GM18507 (cell line): Measurements from ENCODE around the gene MACROH2A1.
A peak's percentile ranks its signal among the peaks of the same experiment; 100 is the strongest.

ENCODE experiments used
- DNase-seq: peaks from one replicate; pipeline ENCODE4 v3.0.0; 2011; ENCODE audit warnings: low read depth; ENCODE audit not compliant: insufficient read length; ENCODE audit errors: extremely low spot score
- FAIRE-seq: peaks from 2 replicates; lab custom pipeline; 2011; peaks lifted over from hg19 to GRCh38; lab: Jason Lieb, UNC

The MACROH2A1 gene

DNA sequence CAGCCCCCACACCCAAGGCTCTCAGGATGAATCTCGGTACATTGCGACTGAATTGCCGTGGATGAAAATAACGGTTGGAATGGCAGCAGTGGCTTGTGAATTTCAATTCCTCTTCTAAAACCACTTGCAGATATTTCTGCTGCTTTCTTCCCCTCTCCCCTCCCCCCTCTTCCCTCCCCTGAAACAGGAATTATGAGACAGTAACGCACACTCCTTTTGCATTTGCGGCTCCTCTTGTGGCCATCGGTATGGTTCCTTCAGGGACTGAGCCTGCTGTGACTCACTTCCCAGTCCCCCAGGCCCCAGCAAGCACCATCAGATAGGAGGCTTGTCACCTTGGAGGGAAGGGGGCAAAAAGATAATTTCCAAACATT is 38.4 kb upstream of the MACROH2A1 start:
- FAIRE-seq (no peak), DNase-seq (no peak)

DNA sequence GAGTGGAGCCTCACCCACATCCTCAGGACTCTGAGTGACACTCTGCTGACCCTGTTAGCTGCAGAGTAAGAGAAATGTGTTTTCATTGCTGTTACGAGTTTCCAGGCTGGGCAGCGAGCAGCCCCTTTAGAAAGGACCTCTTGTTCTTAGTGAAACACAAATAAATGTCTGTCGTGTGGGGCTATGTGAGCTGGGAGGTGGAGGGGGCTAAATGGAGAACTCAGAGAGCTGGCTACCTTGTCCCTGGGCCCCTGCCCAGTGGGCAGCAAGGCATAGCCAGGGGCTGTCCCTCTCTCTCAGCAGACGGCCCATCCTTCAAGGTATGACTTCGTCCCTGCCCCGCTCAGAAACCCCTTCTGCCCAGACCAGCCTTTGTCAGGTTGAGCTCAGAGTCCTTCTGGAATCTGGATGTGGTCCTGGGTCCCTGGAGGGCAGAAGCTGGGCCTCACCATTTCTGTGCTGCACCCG is 38.0 kb upstream of the MACROH2A1 start:
- no peak for FAIRE-seq

DNA sequence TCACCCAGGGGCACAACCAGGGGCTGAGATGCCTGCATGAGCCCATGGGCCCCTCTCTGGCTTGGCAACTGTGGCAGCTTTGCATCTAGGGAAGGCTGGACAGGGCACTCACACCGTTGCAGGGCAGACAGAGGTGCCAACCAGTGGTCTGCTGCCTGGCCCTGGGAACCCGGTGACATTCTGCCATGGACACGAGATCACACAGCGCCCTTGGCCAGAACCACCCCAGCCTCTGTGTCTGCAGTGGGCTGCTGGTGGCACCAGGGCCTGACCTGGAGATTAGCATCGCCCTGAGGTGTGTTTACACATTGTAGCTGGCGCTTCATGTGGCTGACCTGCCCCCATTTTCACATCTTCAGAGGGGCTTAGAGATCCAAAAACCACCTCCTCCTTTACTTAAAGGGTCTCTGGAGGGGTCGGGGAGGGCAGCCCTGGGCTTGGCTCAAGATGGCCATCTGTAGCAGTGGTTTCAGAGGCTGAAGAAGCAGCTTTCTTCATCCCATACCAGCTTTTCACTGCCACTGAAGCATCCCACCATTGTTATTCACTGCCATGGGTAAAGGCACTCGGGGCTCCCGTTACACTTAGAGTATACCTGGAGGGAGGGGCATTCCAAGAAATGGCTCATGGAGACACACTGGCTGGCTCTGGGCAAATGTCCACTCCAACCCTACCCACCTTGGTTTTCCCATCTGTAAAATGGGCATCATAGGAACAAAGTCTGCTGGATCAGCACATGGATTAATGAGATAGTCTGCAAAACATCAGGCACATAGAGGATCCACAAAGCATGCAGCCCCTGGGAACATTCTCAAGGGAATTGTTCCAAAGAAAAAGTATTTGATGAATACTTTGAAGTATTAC is 36.7 kb upstream of the MACROH2A1 start:
- DNase-seq (no peak), FAIRE-seq (no peak)

More for the DNA sequence above, 38.0 kb upstream of the MACROH2A1 start:
- DNase-seq, result no peak

DNA sequence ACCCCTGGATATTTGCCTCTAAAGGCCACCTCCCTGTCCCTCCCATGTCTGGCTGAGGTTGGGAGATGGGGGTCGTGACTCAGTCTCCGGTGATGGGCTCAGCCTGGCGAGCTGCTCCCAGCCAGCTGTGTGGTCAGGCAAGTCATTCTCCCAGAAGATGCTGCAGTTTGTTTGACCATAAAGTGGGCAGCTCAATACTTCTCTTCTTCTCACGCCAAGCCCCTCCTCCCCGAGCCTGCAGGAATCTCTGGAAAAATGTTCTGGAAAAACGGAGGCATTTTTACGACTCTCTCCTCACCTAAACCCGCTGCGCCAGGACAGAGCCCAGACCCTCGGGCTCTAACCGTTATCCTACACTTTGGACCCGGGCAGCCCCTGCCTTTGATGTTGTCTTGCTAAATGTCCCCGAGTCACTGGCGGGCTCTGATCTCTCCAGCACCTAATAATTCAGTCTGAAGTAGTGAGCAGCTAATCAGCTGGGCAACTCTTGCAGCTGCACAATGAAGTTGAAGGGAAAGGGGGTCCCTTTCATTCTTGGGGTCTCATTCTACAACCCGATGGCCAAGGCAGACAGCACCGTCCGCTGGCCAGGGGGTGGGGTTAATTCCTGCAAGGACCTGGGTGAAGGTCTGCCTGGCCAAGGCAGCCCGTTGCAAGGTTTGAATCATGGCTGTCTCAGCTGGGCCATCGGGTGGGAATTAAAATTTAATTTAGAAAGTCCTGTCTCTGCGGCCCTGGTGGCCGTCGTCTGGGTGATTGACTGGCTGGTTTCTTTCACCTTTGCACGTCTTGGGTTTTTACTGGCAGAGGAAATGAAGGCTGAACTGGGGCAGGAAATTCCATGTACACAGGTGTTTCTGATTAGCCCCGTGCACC is 35.8 kb upstream of the MACROH2A1 start:
- DNase-seq (no peak), FAIRE-seq (no peak)

DNA sequence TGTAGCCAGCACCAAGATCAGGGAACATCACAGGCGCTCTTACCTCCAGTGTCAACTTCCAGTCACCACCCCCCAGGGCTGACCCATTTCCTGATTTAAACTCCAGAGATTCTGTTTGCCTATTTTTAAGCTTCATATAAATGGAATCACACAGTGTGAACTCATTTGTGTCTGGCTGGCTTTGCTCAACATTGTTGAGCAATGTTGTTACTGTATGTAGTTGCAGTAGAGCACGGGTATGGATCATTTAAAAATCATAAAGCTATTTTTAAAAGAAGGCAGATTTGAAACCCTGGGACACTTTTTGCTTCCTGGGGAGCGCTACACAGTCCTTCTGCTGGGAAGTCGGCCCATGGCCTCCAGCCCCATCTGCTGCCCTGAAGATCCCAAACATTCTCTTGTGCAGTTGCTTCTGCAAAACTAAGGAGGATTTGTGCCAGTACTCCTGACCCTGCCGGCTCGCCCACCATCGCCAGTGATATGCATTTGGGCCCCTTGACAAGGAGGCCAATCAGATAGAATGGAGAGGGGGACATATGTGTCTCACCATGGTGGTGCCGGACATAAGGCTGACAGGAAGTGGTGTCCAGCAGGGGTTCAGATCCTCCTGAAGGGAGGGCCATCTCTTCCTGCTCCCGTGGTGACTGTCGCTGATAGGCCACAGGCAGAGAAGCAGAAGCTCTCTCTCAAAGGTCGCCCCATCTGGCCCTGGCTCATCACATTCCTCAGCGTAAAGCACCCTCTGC is 34.8 kb upstream of the MACROH2A1 start:
- FAIRE-seq, result no peak
- DNase-seq, result no peak

DNA sequence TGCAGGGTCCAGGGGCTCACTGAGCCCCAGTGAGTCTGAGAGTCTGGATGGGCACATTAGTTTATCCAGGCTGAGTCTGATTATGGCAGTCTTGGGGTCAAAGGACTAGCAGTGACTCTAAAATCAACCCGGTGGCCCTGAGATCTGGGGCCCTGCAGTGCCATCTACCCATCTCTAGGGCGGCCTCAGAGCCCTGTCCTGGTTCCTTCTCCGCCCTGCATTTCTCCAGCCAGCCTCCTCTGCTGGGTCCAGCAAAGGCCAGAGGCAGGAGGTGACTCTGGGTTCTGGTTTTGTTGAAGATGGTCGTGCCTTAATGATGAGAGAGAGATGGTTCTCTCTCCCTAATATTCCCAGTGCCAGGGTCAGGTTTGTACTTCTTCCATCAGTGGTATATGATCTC is 33.1 kb upstream of the MACROH2A1 start:
- DNase-seq (no peak), FAIRE-seq (no peak)

DNA sequence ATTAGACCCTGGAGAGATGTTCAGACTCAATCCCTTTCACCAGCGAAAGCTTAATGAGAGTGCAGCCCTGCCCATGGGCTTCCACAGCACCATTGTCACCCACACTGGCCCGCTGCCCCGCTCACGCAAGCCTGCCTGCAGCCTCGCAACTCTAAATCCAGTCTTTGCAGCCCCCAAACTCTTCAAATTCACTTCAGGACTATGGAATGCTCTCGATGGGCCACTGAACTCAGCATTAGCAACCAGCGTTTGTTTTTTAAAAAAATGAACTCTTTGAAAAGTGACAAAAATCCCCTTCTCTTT is 31.1 kb upstream of the MACROH2A1 start:
- DNase-seq (no peak), FAIRE-seq (no peak)

DNA sequence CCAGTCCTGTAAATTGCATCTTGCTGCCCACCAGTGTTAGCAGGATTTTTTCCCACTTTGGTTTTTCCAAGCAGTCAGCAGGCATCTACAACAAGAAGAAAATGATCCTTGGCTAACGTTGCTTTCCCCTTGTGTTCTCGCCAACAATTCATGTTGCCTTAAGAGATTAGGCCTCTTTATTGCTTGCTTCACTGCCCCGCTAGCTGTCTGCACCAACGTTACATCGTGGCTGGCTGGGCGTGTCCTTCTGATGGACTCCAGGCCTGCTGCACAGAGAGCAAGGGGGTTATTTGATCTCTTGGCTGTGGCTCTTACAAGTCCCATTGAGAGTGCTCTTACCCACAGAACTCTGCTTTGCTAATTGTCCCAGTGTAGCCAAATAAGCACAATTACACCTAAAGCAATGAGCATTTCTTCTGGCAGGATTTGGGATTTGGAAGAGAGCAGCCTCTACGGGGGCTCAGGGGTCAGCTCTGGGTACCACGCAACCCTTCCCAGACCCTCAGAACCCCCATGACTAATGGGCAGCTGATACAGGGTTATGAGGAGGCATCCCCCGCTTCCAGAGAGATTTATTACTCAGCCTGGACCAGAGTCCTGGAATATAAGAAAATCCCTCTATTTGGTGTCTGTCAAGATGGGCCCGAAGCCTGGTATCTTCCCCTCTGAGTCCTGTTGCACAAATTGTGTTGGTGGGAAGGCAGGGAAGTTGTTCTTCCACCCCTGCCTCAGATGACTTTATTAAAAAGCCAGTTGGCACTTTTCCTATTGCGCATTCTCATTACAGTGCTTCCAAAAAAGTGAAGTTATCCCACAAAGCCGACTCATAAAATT is 30.5 kb upstream of the MACROH2A1 start:
- FAIRE-seq (no peak), DNase-seq (no peak)

DNA sequence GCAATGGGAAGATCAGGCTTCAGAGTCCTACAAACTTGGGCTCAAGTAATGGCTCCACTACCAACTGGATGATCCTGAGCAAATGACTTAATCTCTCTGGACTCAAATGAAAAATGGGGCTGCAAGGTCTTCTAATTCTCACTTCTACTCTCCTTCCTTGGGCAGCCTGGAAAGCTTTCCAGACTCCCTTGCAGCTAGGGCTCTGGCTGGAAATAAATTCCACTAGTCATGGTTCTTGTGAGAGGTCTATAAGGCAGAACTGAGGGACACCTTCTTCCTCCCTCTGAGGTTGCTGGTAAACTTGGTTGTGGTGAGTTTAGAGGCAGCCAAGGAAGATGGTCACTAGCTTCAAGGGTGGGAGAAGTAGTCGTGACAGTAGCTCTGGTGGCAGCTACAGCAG is 29.6 kb upstream of the MACROH2A1 start:
- no peak for DNase-seq
- FAIRE-seq, result no peak

DNA sequence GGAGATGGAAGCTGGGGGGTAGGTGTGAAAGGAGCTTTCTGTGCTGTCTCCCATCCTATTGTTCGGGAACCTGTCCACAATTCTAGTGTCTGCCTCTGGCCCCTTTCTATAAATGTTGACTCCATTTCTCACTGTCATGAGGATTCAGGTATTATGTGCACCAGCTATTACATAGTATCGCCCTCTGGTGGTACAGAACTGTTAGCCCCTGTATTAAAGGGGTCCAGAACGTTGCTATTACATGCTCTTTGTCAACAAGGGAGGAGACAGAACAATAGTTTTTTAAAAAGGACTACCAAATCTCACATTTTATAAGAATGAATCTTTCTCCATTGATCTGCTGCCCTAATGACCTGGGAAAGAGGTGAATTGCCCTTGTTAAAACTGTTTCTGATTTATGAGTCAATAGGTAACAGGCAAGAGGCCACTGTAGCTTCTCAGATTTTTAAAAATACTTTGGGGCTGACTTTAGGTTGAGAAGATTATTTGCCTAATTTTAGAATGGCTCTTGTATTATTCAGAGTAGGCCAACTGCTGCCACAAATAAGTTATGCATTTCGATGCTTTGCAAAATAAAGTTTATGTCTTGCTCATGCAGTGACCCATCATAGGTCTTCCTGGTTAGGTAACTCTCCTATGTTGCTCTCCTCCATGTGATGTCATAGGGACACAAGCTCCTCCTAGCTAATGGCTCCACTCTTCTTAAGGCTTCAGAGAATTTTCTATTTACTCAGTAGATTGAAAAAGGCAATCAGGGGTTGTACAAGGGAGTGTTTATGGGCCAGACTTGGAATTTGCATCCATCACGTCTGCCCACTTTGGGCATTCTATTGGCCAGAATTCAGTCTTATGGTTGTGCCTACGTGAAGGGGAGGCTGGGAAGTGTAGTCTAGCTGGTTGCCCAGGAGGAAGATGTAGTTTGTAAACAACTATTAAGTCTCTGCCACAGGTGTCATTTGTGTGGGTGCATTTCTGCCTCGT is 27.4 kb upstream of the MACROH2A1 start:
- DNase-seq, result no peak
- peak; percentile 60 for FAIRE-seq

DNA sequence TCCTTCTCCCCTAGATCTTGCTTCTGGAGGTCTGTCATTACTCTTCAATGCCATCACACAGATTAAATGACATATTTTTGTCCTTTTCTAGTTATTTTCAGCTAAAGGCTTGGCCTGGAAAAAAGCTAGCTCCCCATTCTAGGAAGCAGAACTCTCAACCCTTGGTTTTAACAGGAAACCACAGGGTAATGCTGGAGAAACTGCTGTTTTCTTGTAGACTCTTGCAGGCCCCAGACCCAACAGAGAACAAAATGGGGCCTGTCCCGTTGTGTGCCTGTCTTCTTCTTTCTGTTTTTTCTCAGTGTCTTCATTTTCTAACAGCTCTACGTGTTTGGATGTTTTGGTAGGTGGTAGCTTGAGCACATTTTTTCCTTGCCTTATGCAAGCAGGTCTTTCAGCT is 26.6 kb upstream of the MACROH2A1 start:
- DNase-seq (no peak), FAIRE-seq (no peak)

DNA sequence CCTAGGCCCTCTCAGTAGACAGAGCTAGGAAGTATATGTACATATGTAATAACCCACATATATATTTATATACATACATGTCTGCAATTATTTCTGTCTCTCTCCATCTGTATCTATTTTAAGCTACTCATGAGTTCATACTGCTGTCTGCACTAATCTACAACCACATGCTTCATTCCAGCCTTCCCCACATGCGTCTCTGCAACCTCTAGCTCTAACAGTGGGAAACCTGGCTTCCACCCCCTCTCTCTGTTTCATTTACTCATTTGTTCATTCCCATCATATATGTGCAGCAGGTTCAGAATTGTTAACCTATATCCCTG is 24.8 kb upstream of the MACROH2A1 start:
- FAIRE-seq (no peak), DNase-seq (no peak)

DNA sequence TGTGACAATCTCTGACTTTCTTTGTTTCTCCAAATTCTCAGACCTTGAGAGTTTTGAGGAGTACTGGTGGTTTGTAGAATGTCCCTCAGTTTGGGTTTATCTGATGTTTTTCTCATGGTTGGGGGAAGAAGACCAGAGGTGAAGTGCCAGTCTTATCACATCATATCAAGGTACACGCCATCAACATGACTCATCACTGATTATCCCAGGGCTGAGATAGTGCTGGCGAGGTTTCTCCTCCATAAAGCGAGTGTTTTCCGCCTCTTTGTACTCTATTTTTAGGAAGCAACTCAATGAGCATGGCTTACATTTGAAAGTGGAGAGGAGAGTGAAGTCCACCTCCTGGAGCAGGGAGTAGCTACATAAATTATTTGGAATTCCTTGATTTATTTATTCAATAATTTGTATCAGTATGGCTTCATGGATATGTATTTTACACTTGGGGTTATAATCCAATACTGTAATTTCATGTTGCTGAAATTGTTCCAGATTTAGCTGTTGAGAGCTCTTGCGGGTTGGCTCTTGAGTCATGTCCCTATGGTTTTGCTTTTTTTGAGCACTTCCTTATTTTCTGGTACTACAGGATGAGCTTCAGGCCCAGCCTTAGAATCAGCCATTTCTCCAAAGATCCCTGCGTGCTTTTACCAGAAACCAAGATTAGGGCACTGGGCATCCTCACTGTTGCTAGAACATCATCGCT is 24.3 kb upstream of the MACROH2A1 start:
- no peak for DNase-seq
- FAIRE-seq, result no peak

DNA sequence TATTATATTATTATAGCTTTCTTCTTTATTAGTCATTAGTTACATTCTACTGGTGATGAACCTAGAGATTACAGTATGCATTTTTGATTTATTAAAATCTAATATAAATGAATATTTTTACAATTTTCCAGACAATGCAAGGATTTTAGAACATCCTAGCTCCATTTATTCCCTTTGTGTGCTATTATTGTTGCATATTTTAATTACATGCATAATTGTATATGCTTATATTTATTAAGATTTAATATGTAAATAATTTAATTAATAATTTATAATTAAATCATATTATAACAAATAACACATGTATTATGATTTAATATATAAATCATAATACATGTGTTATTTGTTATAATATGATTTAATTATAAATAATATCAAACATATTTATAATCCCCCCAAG is 23.4 kb upstream of the MACROH2A1 start:
- FAIRE-seq, result no peak
- no peak for DNase-seq

DNA sequence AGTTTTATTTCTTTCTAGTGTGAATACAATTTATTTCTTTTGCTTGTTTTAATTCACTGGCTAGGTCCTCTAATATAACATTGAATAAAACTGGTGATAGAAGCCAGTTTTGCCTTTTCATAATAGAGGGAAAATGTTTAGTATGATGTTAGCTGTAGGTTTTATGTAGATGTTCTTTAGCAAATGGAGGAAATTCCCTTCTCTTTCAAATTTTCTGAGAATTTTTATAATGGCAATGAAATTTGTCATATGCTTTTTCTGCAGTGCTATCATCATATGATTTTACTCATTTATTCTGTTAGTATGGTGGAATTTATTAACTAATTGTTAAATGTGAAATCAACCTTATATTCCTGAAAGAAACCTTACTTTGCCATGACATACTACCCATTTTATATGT is 18.1 kb upstream of the MACROH2A1 start:
- DNase-seq (no peak), FAIRE-seq (no peak)

DNA sequence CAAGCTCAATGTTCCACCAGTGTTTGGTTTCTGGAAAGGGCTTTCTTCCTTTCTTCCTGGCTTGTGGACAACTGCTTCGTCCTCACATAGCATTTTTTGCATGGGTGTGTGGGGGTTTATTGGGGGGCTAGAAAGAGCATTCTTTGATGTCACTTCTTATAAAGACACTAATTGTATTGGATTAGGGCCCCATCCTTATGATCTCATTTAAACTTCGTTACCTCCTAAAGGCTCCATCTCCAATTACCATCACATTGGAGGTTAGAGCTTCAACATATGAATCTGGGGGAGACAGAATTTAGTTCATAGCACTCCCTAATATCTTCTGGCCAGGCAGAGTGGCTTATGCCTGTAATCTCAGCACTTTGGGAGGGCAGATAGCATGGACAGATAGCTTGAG is 6.1 kb upstream of the MACROH2A1 start:
- no peak for FAIRE-seq
- no peak for DNase-seq

DNA sequence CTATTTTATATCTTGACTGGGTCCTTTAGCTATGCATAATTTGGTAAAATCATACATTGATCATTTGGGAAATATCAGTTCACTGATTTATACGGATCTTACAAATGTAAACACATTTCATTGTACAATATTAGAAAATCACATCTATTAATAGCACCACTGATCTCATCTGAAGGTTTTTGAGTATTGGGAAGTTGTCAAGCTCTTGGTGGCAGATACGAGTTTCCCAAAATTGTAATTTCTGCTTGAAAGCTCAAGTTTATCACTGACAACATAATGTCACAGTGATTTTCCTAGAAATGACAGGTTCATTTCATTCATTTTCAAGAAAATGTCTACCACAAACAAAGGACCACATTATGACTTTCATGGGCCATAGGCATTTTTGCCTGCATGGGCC is 3.0 kb upstream of the MACROH2A1 start:
- FAIRE-seq, result no peak
- no peak for DNase-seq

DNA sequence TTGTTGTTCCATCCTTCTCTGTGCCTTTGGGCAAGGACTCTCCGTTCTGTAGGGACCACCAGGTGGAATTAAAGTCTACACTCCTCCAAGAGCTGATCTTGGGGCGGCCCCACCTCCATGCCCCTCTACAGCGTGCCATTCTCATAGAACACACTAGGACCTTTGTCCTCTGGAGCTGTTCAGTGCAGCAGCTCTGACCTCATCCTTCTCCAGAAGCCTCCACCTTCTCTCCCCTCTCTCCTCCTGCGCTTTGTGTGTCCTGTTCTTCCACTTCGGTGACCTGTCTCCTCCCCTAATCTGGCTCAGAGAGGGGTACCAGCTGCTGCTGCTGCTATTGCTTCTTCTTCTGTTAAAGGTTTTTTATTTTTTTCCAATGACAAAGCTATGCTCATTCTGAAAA is 1.8 kb upstream of the MACROH2A1 start:
- DNase-seq, result no peak
- no peak for FAIRE-seq
